ENCODE results near the gene LRRC7.

Gene LRRC7

GRCh38 chr1:69976896-69977295, 409.2 kb downstream of the LRRC7 start:
- DNase-seq (no peak), ATAC-seq (no peak)

GRCh38 chr1:69982992-69983391, 415.3 kb downstream of the LRRC7 start:
- no peak for DNase-seq

GRCh38 chr1:69985376-69985775, 417.7 kb downstream of the LRRC7 start:
- ATAC-seq (no peak), DNase-seq (no peak)

More at GRCh38 chr1:69982992-69983391, 415.3 kb downstream of the LRRC7 start:
- no peak for ATAC-seq

- ATAC-seq (no peak), DNase-seq (no peak)
Measured at GRCh38 chr1:69985901-69986439, 418.2 kb downstream of the LRRC7 start.

- ATAC-seq = no peak
- DNase-seq = no peak
Measured at GRCh38 chr1:69987881-69988280, 420.2 kb downstream of the LRRC7 start.

GRCh38 chr1:69991644-69992043, 423.9 kb downstream of the LRRC7 start:
- no peak for DNase-seq
- ATAC-seq = no peak

GRCh38 chr1:69992594-69992993, 424.9 kb downstream of the LRRC7 start:
- no peak for DNase-seq

GRCh38 chr1:69993810-69994209, 426.1 kb downstream of the LRRC7 start:
- no peak for DNase-seq

More at GRCh38 chr1:69992594-69992993, 424.9 kb downstream of the LRRC7 start:
- ATAC-seq = no peak

GRCh38 chr1:69994241-69994640, 426.5 kb downstream of the LRRC7 start:
- ATAC-seq = no peak

More at GRCh38 chr1:69993810-69994209, 426.1 kb downstream of the LRRC7 start:
- ATAC-seq = no peak

GRCh38 chr1:69998847-69999246, 431.1 kb downstream of the LRRC7 start:
- DNase-seq (no peak), ATAC-seq (no peak)

More at GRCh38 chr1:69994241-69994640, 426.5 kb downstream of the LRRC7 start:
- DNase-seq = no peak

GRCh38 chr1:70003211-70003908, 435.6 kb downstream of the LRRC7 start:
- ATAC-seq = no peak
- no peak for DNase-seq

- no peak for ATAC-seq
- DNase-seq = no peak
Measured at GRCh38 chr1:70005386-70006034, 437.8 kb downstream of the LRRC7 start.

GRCh38 chr1:70008660-70009059, 440.9 kb downstream of the LRRC7 start:
- DNase-seq = no peak

GRCh38 chr1:70017770-70018169, 450.0 kb downstream of the LRRC7 start:
- no peak for ATAC-seq
- DNase-seq = no peak

More at GRCh38 chr1:70008660-70009059, 440.9 kb downstream of the LRRC7 start:
- ATAC-seq = no peak

- DNase-seq = no peak
- ATAC-seq = no peak
Measured at GRCh38 chr1:70024272-70024671, 456.6 kb downstream of the LRRC7 start.

GRCh38 chr1:70025052-70025451, 457.3 kb downstream of the LRRC7 start:
- ATAC-seq = no peak

GRCh38 chr1:70025846-70026245, 458.1 kb downstream of the LRRC7 start:
- ATAC-seq (no peak), DNase-seq (no peak)

More at GRCh38 chr1:70025052-70025451, 457.3 kb downstream of the LRRC7 start:
- DNase-seq = no peak

GRCh38 chr1:70033266-70033873, 465.6 kb downstream of the LRRC7 start:
- DNase-seq (no peak), ATAC-seq (no peak)

- DNase-seq (no peak), ATAC-seq (no peak)
Measured at GRCh38 chr1:70033936-70034335, 466.2 kb downstream of the LRRC7 start.

- DNase-seq (no peak), ATAC-seq (no peak)
Measured at GRCh38 chr1:70034403-70034802, 466.7 kb downstream of the LRRC7 start.

- DNase-seq (no peak), ATAC-seq (no peak)
Measured at GRCh38 chr1:70038025-70038424, 470.3 kb downstream of the LRRC7 start.

- ATAC-seq = no peak
- DNase-seq = no peak
Measured at GRCh38 chr1:70039485-70039884, 471.8 kb downstream of the LRRC7 start.
